K562 (cell line): ENCODE data around the gene SPATA2L. TPM values are rescaled to one million over a fixed set of nuclear protein-coding genes. Genes with fewer than 3 reads are reported as not detected.

ENCODE experiments used
- HDAC3 ChIP-seq: fragments of 450-650 bp; IDR thresholded peaks from 2 replicates; pipeline ENCODE4 v1.6.1; 2018; ENCODE audit warnings: borderline replicate concordance, mild to moderate bottlenecking, moderate library complexity; ENCODE audit not compliant: partially characterized antibody
- HOXB6 ChIP-seq: fragments of 250-450 bp; sonication (Bioruptor Pico); IDR thresholded peaks from 2 replicates; pipeline ENCODE4 v1.5.1; 2022; ENCODE audit warnings: mild to moderate bottlenecking, borderline replicate concordance
- KDM5B ChIP-seq: fragments of 200-600 bp; sonication (generic); IDR thresholded peaks from 2 replicates; pipeline ENCODE4 v1.6.1; 2012; ENCODE audit warnings: low read depth, mild to moderate bottlenecking, moderate library complexity, low read length, control low read depth, inconsistent platforms; ENCODE audit not compliant: insufficient replicate concordance
- KLF13 ChIP-seq: fragments of 450-650 bp; IDR thresholded peaks from 2 replicates; pipeline ENCODE4 v1.6.1; 2016; ENCODE audit warnings: missing genetic modification characterization, low read depth, mild to moderate bottlenecking, missing compliant biosample characterization, moderate library complexity, borderline replicate concordance
- KLF16 ChIP-seq: IDR thresholded peaks from 2 replicates; pipeline ENCODE4 v1.6.1; 2016; ENCODE audit warnings: antibody characterized with exemption
- LCOR ChIP-seq: sonication (generic); formaldehyde crosslinking; IDR thresholded peaks from 2 replicates; pipeline ENCODE4 v1.8.0; 2022; ENCODE audit warnings: mild to moderate bottlenecking, missing genetic modification reagents
- MCM7 ChIP-seq, 2 experiments: fragments of 450-650 bp; IDR thresholded peaks; 2 replicates each; pipeline ENCODE4 v1.6.1; 2016 to 2018
- POU5F1 ChIP-seq: fragments of 150-350 bp; IDR thresholded peaks from 2 replicates; pipeline ENCODE4 v1.6.1; 2014; ENCODE audit warnings: borderline replicate concordance, low read length, low read depth, mild to moderate bottlenecking; ENCODE audit not compliant: partially characterized antibody
- PURB ChIP-seq: sonication (generic); formaldehyde crosslinking; IDR thresholded peaks from 2 replicates; pipeline ENCODE4 v1.9.0; 2021; ENCODE audit warnings: low read depth, mild to moderate bottlenecking, missing genetic modification reagents
- RBM34 ChIP-seq: fragments of 200-400 bp; formaldehyde crosslinking; IDR thresholded peaks from 2 replicates; pipeline ENCODE4 v1.6.1; 2018; ENCODE audit warnings: low read length, borderline replicate concordance; ENCODE audit not compliant: insufficient read depth
- REST ChIP-seq, 2 experiments: fragments of 450-650 bp; formaldehyde crosslinking in 1 of 2; IDR thresholded peaks; 2 replicates each; pipeline versions ENCODE4 v1.4.0 to v1.6.1; 2014 to 2020; ENCODE audit warnings: mild to moderate bottlenecking in 2 of 2, borderline replicate concordance in 1 of 2, low read depth in 1 of 2
- RNF2 ChIP-seq: sonication (generic); IDR thresholded peaks from 2 replicates; pipeline ENCODE4 v1.6.1; 2016
- SETDB1 ChIP-seq: IDR thresholded peaks from one replicate; pipeline ENCODE4 v1.6.1; 2012; ENCODE audit warnings: low read length, control low read depth, inconsistent platforms
- TSHZ1 ChIP-seq: fragments of 250-450 bp; sonication (Bioruptor Pico); IDR thresholded peaks from 2 replicates; pipeline ENCODE4 v1.4.0; 2020; ENCODE audit warnings: mild to moderate bottlenecking, moderate library complexity
- ZNF584 ChIP-seq: fragments of 200-800 bp; sonication (Bioruptor generic); IDR thresholded peaks from 2 replicates; pipeline ENCODE4 v1.6.1; 2016; ENCODE audit warnings: low read depth, mild to moderate bottlenecking, missing genetic modification characterization, missing compliant biosample characterization
- polyA plus RNA-seq, 8 experiments: library from polyadenylated mRNA; depleted of rRNA in 4 of 8; stranded (reverse) in 5 of 8; unstranded in 3 of 8; fragments of >200 nt; fragmentation: Nextera tagmentation in 2 of 8; fragmentation: Illumina TruSeq in 1 of 8; extraction: Ambion mirVana in 2 of 8; extraction: Trizol in 1 of 8; gene quantifications; 2 replicates each; pipeline versions ENCODE4 v1.2.1 to v1.2.3, GENCODE V29; 2011 to 2014; ENCODE audit warnings: inconsistent platforms in 1 of 8, missing spikeins in 1 of 8
- total RNA-seq, 7 experiments: library from RNA; depleted of rRNA in 6 of 7; stranded (reverse); fragments of >200 nt in 6 of 7; fragmentation: Illumina TruSeq in 2 of 7; extraction: Trizol in 2 of 7; gene quantifications; 2 replicates each; pipeline versions ENCODE4 v1.2.1 to v1.2.3, GENCODE V29; 2011 to 2021; ENCODE audit warnings: low replicate concordance in 1 of 7

The SPATA2L gene
- total and polyA plus RNA-seq, 9 of the 15 experiments (the other 6 are each of a cell fraction or from before 2014, with no cell fraction given) = 0.13 to 19.2 (median 4.8) TPM; not detected in 1

GRCh38 chr16:89700649-89701424, 668 bp downstream of the SPATA2L start (continued):
- no peak for TF ChIP-seq TSHZ1 (CRISPR knock-in tag)
- TF ChIP-seq SETDB1 = no peak
- no peak for TF ChIP-seq KLF13
- no peak for TF ChIP-seq HOXB6 (CRISPR knock-in tag)
- TF ChIP-seq KDM5B = no peak
- no peak; the same call in 1 of the 2 replicates for TF ChIP-seq RNF2
- no peak for TF ChIP-seq ZNF584
- TF ChIP-seq MCM7 (IDR thresholded peaks at IDR 0.05) = no peak
- TF ChIP-seq KLF16 = no peak
- no peak for TF ChIP-seq HDAC3
- TF ChIP-seq PURB = no peak
- no peak for TF ChIP-seq RBM34
- TF ChIP-seq REST (IDR thresholded peaks at IDR 0.05; ENCODE audit: borderline replicate concordance) = no peak
- no peak for TF ChIP-seq REST (CRISPR knock-in tag; IDR thresholded peaks at IDR 0.05; ENCODE audit: low read depth)
- no peak for TF ChIP-seq POU5F1
- TF ChIP-seq LCOR (CRISPR knock-in tag) = no peak
